ENCODE measurements around the gene CDKL1. TPM values are rescaled to one million over a fixed set of nuclear protein-coding genes. Genes with fewer than 3 reads are reported as not detected.
A peak's percentile ranks its signal among the peaks of the same experiment; 100 is the strongest.

The CDKL1 gene
- total and polyA plus RNA-seq, 2 of the 13 experiments (the other 11 are each of a cell fraction or from before 2014, with no cell fraction given), result 4.4 to 5.1 TPM

DNA sequence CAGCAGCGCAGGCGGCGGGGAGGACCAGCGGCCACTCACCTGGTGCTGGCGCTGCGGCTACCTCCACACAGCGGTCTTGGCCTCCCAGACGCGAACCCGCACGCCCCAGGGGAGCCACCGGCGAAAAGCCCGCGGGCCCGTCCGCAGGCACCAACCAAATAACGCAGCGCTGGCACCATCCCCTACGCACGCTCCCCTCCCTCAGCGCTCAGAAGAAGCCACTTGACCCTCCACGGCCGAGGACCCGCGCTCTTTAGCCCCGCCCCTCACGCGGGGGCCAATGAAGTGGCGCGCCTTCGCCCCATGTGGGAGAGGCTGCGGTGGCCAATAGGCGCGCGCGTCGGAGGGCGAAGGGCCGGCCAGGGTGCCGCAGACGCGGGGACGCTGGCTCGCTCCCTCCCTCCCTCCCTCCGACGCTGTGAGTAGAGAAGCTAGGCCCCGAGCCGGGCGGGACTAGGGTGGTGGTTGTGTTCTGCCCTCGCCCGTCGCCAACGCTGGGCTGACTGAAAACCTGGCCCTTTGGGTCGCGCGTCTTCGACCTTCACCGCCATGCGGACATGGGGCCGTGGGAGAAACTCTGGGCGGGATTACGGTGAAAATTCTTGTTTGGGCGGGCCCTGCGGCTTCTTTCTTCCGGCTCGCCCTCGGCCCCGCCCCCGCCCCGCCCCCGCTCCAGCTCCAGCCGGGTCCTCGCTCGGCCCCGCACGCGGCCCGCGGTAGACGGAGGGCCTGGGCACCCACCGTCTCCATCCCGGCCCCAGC, 84.5 kb downstream of the CDKL1 start, which contains the start of the genes DMAC2L and L2HGDH (continued):
- TF ChIP-seq, protein P1, sequence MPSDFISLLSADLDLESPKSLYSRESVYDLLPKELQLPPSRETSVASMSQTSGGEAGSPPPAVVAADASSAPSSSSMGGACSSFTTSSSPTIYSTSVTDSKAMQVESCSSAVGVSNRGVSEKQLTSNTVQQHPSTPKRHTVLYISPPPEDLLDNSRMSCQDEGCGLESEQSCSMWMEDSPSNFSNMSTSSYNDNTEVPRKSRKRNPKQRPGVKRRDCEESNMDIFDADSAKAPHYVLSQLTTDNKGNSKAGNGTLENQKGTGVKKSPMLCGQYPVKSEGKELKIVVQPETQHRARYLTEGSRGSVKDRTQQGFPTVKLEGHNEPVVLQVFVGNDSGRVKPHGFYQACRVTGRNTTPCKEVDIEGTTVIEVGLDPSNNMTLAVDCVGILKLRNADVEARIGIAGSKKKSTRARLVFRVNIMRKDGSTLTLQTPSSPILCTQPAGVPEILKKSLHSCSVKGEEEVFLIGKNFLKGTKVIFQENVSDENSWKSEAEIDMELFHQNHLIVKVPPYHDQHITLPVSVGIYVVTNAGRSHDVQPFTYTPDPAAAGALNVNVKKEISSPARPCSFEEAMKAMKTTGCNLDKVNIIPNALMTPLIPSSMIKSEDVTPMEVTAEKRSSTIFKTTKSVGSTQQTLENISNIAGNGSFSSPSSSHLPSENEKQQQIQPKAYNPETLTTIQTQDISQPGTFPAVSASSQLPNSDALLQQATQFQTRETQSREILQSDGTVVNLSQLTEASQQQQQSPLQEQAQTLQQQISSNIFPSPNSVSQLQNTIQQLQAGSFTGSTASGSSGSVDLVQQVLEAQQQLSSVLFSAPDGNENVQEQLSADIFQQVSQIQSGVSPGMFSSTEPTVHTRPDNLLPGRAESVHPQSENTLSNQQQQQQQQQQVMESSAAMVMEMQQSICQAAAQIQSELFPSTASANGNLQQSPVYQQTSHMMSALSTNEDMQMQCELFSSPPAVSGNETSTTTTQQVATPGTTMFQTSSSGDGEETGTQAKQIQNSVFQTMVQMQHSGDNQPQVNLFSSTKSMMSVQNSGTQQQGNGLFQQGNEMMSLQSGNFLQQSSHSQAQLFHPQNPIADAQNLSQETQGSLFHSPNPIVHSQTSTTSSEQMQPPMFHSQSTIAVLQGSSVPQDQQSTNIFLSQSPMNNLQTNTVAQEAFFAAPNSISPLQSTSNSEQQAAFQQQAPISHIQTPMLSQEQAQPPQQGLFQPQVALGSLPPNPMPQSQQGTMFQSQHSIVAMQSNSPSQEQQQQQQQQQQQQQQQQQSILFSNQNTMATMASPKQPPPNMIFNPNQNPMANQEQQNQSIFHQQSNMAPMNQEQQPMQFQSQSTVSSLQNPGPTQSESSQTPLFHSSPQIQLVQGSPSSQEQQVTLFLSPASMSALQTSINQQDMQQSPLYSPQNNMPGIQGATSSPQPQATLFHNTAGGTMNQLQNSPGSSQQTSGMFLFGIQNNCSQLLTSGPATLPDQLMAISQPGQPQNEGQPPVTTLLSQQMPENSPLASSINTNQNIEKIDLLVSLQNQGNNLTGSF (CRISPR knock-in tag; IDR thresholded peaks at IDR 0.05), result peak; percentile 36; the same call in 1 of the 2 replicates
- TF ChIP-seq ZNF841 (CRISPR knock-in tag; IDR thresholded peaks at IDR 0.05; ENCODE audit: borderline replicate concordance) (no peak), ZSCAN22 (CRISPR knock-in tag; IDR thresholded peaks at IDR 0.05) (no peak; the same call in 1 of the 2 replicates), MAZ (IDR thresholded peaks at IDR 0.05; ENCODE audit: borderline replicate concordance, low read depth, low read length) (peak; percentile 44), MAZ (CRISPR knock-in tag; IDR thresholded peaks at IDR 0.05; ENCODE audit: low read depth) (peak; percentile 84), ZNF563 (CRISPR knock-in tag; IDR thresholded peaks at IDR 0.05) (peak; percentile 98), TRIM24 (CRISPR knock-in tag; IDR thresholded peaks at IDR 0.05) (no peak), CBX2 (IDR thresholded peaks at IDR 0.05; ENCODE audit: low read depth, low read length) (no peak), CBX2 (CRISPR knock-in tag; IDR thresholded peaks at IDR 0.05; ENCODE audit: low read depth) (no peak), TOPORS (CRISPR knock-in tag; IDR thresholded peaks at IDR 0.05) (peak; percentile 64; the same call in 1 of the 2 replicates), FOXK1 (CRISPR knock-in tag; IDR thresholded peaks at IDR 0.05; ENCODE audit: borderline replicate concordance, low read depth) (0 out of 2 replicates have a peak, but pooled peaks have one; percentile 34), NONO (IDR thresholded peaks at IDR 0.05) (no peak), NONO (CRISPR knock-in tag; conservative IDR thresholded peaks at IDR 0.05) (peak; percentile 89), NFKBIZ (CRISPR knock-in tag; IDR thresholded peaks at IDR 0.05) (0 out of 2 replicates have a peak, but pooled peaks have one; percentile 12), NFYC (CRISPR knock-in tag; IDR thresholded peaks at IDR 0.05) (peak; percentile 86), ZFP41 (CRISPR knock-in tag; IDR thresholded peaks at IDR 0.05; ENCODE audit: borderline replicate concordance) (peak; percentile 93; the same call in 1 of the 2 replicates), ZKSCAN5 (CRISPR knock-in tag; IDR thresholded peaks at IDR 0.05) (no peak), CEBPB (IDR thresholded peaks at IDR 0.05; ENCODE audit: borderline replicate concordance, low read depth, low read length) (no peak)
- TF ChIP-seq, protein P2, sequence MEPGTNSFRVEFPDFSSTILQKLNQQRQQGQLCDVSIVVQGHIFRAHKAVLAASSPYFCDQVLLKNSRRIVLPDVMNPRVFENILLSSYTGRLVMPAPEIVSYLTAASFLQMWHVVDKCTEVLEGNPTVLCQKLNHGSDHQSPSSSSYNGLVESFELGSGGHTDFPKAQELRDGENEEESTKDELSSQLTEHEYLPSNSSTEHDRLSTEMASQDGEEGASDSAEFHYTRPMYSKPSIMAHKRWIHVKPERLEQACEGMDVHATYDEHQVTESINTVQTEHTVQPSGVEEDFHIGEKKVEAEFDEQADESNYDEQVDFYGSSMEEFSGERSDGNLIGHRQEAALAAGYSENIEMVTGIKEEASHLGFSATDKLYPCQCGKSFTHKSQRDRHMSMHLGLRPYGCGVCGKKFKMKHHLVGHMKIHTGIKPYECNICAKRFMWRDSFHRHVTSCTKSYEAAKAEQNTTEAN (CRISPR knock-in tag; conservative IDR thresholded peaks at IDR 0.05), result peak; percentile 59; the same call in 1 of the 2 replicates
- TF ChIP-seq, protein P3, sequence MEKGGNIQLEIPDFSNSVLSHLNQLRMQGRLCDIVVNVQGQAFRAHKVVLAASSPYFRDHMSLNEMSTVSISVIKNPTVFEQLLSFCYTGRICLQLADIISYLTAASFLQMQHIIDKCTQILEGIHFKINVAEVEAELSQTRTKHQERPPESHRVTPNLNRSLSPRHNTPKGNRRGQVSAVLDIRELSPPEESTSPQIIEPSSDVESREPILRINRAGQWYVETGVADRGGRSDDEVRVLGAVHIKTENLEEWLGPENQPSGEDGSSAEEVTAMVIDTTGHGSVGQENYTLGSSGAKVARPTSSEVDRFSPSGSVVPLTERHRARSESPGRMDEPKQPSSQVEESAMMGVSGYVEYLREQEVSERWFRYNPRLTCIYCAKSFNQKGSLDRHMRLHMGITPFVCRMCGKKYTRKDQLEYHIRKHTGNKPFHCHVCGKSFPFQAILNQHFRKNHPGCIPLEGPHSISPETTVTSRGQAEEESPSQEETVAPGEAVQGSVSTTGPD (CRISPR knock-in tag; IDR thresholded peaks at IDR 0.05), result no peak
- TF ChIP-seq, protein P4, sequence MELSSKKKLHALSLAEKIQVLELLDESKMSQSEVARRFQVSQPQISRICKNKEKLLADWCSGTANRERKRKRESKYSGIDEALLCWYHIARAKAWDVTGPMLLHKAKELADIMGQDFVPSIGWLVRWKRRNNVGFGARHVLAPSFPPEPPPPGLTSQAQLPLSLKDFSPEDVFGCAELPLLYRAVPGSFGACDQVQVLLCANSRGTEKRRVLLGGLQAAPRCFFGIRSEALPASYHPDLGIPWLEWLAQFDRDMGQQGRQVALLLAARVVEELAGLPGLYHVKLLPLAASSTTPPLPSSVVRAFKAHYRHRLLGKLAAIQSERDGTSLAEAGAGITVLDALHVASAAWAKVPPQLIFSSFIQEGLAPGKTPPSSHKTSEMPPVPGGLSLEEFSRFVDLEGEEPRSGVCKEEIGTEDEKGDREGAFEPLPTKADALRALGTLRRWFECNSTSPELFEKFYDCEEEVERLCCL (CRISPR knock-in tag; IDR thresholded peaks at IDR 0.05; ENCODE audit: borderline replicate concordance), result no peak
